Activated T-helper 2 cell treated with anti-CD3 and anti-CD28 coated beads, Interferon-gamma antibody, Interleukin-2, Interleukin-4, amounts not matched to agents 10 μg/mL and 5 μg/mL and 100 μg/mL, durations not matched to agents 14 hours and 24 hours and 36 hours (primary cell): ENCODE data around the gene TARS1. TPM values are rescaled to one million over a fixed set of nuclear protein-coding genes. Genes with fewer than 3 reads are reported as not detected.

Experiments
- DNase-seq: peaks from one replicate; pipeline ENCODE4 v3.0.0; 2021; ENCODE audit warnings: low spot score
- H3K27ac Mint-ChIP-seq: one replicate; pipeline ENCODE4 v1.8.0; 2021; ENCODE audit warnings: mixed read lengths
- H3K27me3 Mint-ChIP-seq: one replicate; pipeline ENCODE4 v1.8.0; 2021; ENCODE audit warnings: low read depth, mixed read lengths
- H3K36me3 Mint-ChIP-seq: one replicate; pipeline ENCODE4 v1.8.0; 2021; ENCODE audit warnings: low read depth, mixed read lengths
- H3K4me1 Mint-ChIP-seq: one replicate; pipeline ENCODE4 v1.8.0; 2021; ENCODE audit warnings: low read depth, mixed read lengths
- H3K4me3 Mint-ChIP-seq: one replicate; pipeline ENCODE4 v1.8.0; 2021; ENCODE audit warnings: low read depth, mild to moderate bottlenecking, moderate library complexity, mixed read lengths
- H3K9me3 Mint-ChIP-seq: one replicate; pipeline ENCODE4 v1.8.0; 2021; ENCODE audit warnings: mixed read lengths
- intact Hi-C: fragments of 100-400 bp; cut with micrococcal nuclease; formaldehyde crosslinking; loops from one replicate; pipeline ENCODE4 v1.15.1; 2023
- total RNA-seq: library from RNA; stranded (reverse); gene quantifications from 2 replicates; pipeline ENCODE4 v1.2.3, GENCODE V29; 2022

The TARS1 gene
- total RNA-seq, 1 donor from 2014 or later: 186 TPM

DNA sequence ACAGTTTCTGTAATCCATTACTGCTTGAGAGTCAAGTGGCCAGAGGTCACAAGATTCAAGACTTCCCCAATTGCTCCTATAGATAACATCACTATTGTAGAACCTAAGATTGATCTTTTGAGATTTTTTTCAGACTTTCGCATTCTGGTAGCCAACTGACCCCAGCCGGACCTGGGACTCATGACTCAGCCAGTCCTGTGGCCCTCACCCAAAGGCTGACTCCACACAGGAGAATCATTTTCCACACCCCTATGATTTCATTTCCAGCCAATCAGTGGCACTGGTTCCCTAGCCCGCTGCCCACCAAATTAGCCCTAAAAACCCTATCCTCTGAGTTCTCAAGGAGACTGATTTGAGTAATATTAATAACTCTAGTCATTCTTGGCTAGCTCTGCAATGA, 36.2 kb downstream of the TARS1 start:
- Mint-ChIP-seq H3K27me3 (no peaks in the 10 kb centered on the region), H3K9me3 (peaks cover 21% of the 10 kb centered on the region), H3K4me1 (no peaks in the 10 kb centered on the region), H3K4me3 (no peak overlapping the region), H3K27ac (no peak overlapping the region), H3K36me3 (peaks cover 59% of the 10 kb centered on the region)
- DNase-seq: no peak
- intact Hi-C loops: no loop called here

DNA sequence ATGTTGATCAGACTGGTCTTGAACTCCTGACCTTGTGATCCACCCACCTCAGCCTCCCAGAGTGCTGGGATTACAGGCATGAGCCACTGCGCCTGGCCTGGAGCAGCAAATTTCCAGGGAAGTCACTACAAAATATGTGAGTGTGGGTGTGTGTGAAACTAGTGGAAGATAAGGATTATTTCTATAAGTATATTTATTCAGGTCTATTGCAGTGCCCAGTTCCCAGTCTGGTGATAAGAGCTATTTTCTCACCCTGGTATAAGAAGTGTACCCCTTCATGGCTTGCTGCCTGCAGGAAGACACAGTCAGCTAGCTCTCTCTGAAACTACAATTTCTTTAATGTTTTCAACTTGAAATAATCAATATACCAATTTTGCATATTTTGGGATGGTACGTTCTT, 37.1 kb downstream of the TARS1 start:
- no peak overlapping the region for H3K27ac Mint-ChIP-seq
- H3K4me1 Mint-ChIP-seq: no peaks in the 10 kb centered on the region
- peaks cover 51% of the 10 kb centered on the region for H3K36me3 Mint-ChIP-seq
- H3K27me3 Mint-ChIP-seq: no peaks in the 10 kb centered on the region
- peaks cover 21% of the 10 kb centered on the region for H3K9me3 Mint-ChIP-seq
- no peak for DNase-seq
- intact Hi-C loops: no loop called here
- no peak overlapping the region for H3K4me3 Mint-ChIP-seq

- peaks cover 11% of the 10 kb centered on the region for H3K9me3 Mint-ChIP-seq
- H3K4me3 Mint-ChIP-seq: no peak overlapping the region
- no peak for DNase-seq
- no peaks in the 10 kb centered on the region for H3K27me3 Mint-ChIP-seq
- intact Hi-C loops: no loop called here
- H3K4me1 Mint-ChIP-seq: no peaks in the 10 kb centered on the region
- peaks cover 36% of the 10 kb centered on the region for H3K36me3 Mint-ChIP-seq
- no peak overlapping the region for H3K27ac Mint-ChIP-seq
These were observed 38.5 kb downstream of the TARS1 start for GRCh38 chr5:33479311-33479710.

- Mint-ChIP-seq H3K27me3 (no peaks in the 10 kb centered on the region), H3K9me3 (no peaks in the 10 kb centered on the region), H3K4me1 (no peaks in the 10 kb centered on the region), H3K4me3 (no peak overlapping the region), H3K36me3 (peaks cover 21% of the 10 kb centered on the region), H3K27ac (no peak overlapping the region)
- intact Hi-C loops: no loop called here
- no peak for DNase-seq
These were observed 40.1 kb downstream of the TARS1 start for GRCh38 chr5:33480876-33481275.

DNA sequence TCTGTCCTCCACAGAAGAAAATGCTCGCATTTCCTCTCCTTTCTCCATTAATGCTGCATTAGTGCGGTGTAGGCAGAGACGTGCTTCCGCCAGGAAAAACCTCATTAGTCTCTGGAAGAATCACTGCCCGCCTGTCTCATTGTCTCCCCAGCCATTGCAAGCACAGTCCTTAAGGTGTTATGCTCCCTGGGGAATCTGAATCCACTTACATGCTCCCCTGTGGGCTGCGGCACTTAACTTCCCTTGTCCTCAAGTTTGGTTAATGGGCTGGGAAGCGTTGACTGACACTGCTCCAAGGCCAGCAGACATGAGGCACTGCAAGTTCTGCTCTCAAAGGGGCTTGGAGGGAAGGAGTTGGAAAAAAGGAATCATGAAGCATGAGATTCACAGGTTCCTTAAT, 41.6 kb downstream of the TARS1 start:
- Mint-ChIP-seq H3K9me3 (no peaks in the 10 kb centered on the region), H3K4me3 (no peak overlapping the region), H3K4me1 (no peaks in the 10 kb centered on the region), H3K36me3 (peaks cover 9% of the 10 kb centered on the region), H3K27ac (no peak overlapping the region), H3K27me3 (no peaks in the 10 kb centered on the region)
- intact Hi-C loops: no loop called here
- no peak for DNase-seq

DNA sequence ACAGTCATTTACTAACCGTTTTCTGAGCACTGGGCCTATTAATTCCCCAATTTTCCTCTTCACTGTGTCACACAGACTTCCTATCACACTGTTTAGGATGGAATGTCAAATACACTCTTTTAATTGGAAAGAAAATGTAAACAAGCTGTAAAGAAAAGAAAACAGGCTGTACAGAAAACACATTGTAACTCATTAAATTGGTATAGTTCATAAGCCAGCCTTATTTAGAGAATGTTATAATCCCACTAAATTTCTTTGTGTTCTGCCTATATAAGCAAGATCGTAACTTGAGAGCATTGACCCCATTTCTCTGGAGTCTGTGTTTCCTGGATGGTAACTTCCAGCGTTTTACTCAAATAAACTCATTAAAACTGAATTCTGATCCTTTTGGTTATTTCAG, 46.5 kb downstream of the TARS1 start:
- Mint-ChIP-seq H3K36me3 (no peaks in the 10 kb centered on the region), H3K4me1 (no peaks in the 10 kb centered on the region), H3K27ac (no peak overlapping the region), H3K4me3 (no peak overlapping the region), H3K9me3 (no peaks in the 10 kb centered on the region), H3K27me3 (no peaks in the 10 kb centered on the region)
- DNase-seq: no peak
- intact Hi-C loops: no loop called here

- Mint-ChIP-seq H3K27me3 (no peaks in the 10 kb centered on the region), H3K4me3 (no peak overlapping the region), H3K27ac (no peak overlapping the region), H3K9me3 (no peaks in the 10 kb centered on the region), H3K4me1 (no peaks in the 10 kb centered on the region), H3K36me3 (no peaks in the 10 kb centered on the region)
- intact Hi-C loops: no loop called here
- DNase-seq: no peak
These were observed 48.0 kb downstream of the TARS1 start for GRCh38 chr5:33488558-33489355.

DNA sequence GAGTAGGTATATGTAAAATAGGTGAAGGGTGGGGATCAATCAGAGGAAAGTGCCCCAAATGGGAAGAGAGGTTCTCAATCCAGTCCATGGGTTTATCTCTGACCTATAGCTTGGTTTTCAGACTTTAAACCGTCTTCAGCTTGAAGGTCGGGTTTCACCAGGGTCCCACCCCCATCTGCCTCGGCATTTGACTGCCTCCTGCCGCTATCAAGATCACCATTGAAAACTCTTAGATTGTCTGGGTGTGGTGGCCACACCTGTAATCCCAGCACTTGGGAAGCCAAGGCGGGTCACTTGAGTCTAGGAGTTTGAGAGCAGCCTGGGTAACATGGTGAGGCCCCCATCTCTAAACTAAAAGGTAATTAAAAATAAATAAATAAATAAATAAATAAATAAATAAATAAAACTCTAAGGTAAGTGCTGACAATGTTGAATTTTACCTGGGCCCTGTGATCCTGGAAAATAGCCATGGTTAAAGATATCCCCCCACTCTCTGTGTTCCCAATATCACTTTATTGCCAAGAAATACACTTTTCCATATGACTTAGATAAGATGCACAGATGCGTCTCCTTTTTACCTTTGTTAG, 48.8 kb downstream of the TARS1 start:
- no peak overlapping the region for H3K27ac Mint-ChIP-seq

GRCh38 chr5:33490071-33490665, 49.4 kb downstream of the TARS1 start:
- no peak overlapping the region for H3K4me3 Mint-ChIP-seq
- no peak for DNase-seq
- H3K27ac Mint-ChIP-seq: no peak overlapping the region
- no peaks in the 10 kb centered on the region for H3K4me1 Mint-ChIP-seq
- H3K9me3 Mint-ChIP-seq: no peaks in the 10 kb centered on the region
- no peaks in the 10 kb centered on the region for H3K36me3 Mint-ChIP-seq
- no peaks in the 10 kb centered on the region for H3K27me3 Mint-ChIP-seq
- intact Hi-C loops: no loop called here

More for the DNA sequence above, 48.8 kb downstream of the TARS1 start:
- DNase-seq: no peak
- intact Hi-C loops: no loop called here
- Mint-ChIP-seq H3K36me3 (no peaks in the 10 kb centered on the region), H3K9me3 (no peaks in the 10 kb centered on the region), H3K27me3 (no peaks in the 10 kb centered on the region), H3K4me1 (no peaks in the 10 kb centered on the region), H3K4me3 (no peak overlapping the region)

DNA sequence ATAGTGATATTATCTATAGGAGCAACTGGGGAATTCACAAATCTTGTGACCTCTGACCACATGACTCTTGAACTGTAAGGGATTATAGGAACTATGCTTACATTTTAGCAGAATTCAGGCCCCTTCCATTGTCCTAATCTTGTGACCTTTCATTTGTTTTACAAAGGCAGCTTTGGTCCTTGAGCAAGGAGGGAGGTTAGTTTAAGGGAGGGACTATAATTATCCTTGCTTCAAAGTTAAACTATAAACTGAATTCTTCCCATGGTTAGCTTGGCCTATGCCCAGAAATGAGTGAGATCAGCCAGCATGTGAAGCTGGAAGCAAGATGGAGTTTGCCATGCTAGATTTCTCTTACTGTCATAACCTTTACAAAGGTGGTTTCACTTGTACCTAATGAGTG, 51.2 kb downstream of the TARS1 start:
- Mint-ChIP-seq H3K9me3 (no peaks in the 10 kb centered on the region), H3K4me1 (no peaks in the 10 kb centered on the region), H3K4me3 (no peak overlapping the region), H3K27me3 (no peaks in the 10 kb centered on the region), H3K27ac (no peak overlapping the region), H3K36me3 (no peaks in the 10 kb centered on the region)
- intact Hi-C loops: no loop called here
- DNase-seq: no peak

- Mint-ChIP-seq H3K27me3 (no peaks in the 10 kb centered on the region), H3K4me1 (no peaks in the 10 kb centered on the region), H3K36me3 (no peaks in the 10 kb centered on the region), H3K4me3 (no peak overlapping the region), H3K27ac (no peak overlapping the region), H3K9me3 (no peaks in the 10 kb centered on the region)
- no peak for DNase-seq
- intact Hi-C loops: no loop called here
These were observed 53.7 kb downstream of the TARS1 start for GRCh38 chr5:33494466-33494865.

- no peak for DNase-seq
- intact Hi-C loops: no loop called here
- no peaks in the 10 kb centered on the region for H3K36me3 Mint-ChIP-seq
- no peaks in the 10 kb centered on the region for H3K4me1 Mint-ChIP-seq
- no peak overlapping the region for H3K4me3 Mint-ChIP-seq
- H3K27ac Mint-ChIP-seq: no peak overlapping the region
- peaks cover 1% of the 10 kb centered on the region for H3K27me3 Mint-ChIP-seq
- no peaks in the 10 kb centered on the region for H3K9me3 Mint-ChIP-seq
These were observed 60.5 kb downstream of the TARS1 start for GRCh38 chr5:33501260-33501659.

- Mint-ChIP-seq H3K27me3 (peaks cover 3% of the 10 kb centered on the region), H3K27ac (no peak overlapping the region), H3K4me3 (no peak overlapping the region), H3K9me3 (no peaks in the 10 kb centered on the region), H3K4me1 (no peaks in the 10 kb centered on the region), H3K36me3 (no peaks in the 10 kb centered on the region)
- DNase-seq: no peak
- intact Hi-C loops: no loop called here
These were observed 61.1 kb downstream of the TARS1 start for GRCh38 chr5:33501899-33502298.
